ENCODE results near the gene KBTBD2.
"Not testable (repeated sequence)": the region's sequence is repeated elsewhere in the genome, so short reads cannot be mapped to it uniquely, and the experiment has no call there.

Gene KBTBD2

GRCh38 chr7:32905175-32905662 lies 13.7 kb upstream of the KBTBD2 start:
- TF ChIP-seq CTCF (conservative IDR thresholded peaks at IDR 0.05) (no peak), ZFX (IDR thresholded peaks at IDR 0.05) (no peak)
- H3K27ac ChIP-seq = no peak overlapping the region

GRCh38 chr7:32901629-32902028 lies 10.1 kb upstream of the KBTBD2 start:
- H3K27ac ChIP-seq = no peak overlapping the region
- TF ChIP-seq ZFX (IDR thresholded peaks at IDR 0.05) (no peak), CTCF (conservative IDR thresholded peaks at IDR 0.05) (no peak)

GRCh38 chr7:32900433-32900995 lies 9.0 kb upstream of the KBTBD2 start:
- TF ChIP-seq CTCF (conservative IDR thresholded peaks at IDR 0.05) (no peak), ZFX (IDR thresholded peaks at IDR 0.05) (no peak)
- H3K27ac ChIP-seq = no peak overlapping the region

DNA sequence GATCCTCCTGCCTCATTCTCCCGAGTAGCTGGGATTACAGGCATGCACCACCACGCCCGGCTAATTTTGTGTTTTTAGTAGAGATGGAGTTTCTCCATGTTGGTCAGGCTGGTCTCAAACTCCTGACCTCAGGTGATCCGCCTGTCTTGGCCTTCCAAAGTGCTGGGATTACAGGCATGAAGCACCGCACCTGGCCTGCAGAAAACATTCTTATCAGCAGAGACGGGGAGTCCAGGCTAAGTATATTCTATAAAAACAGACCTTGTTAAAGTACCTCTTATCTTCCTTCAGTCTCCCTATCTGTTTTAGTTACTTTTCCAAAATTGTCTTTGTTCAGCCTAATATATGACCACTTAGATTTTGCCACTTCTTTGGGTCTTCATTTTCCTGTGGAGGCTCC lies 5.8 kb upstream of the KBTBD2 start:
- not testable (repeated sequence) for H3K27ac ChIP-seq

DNA sequence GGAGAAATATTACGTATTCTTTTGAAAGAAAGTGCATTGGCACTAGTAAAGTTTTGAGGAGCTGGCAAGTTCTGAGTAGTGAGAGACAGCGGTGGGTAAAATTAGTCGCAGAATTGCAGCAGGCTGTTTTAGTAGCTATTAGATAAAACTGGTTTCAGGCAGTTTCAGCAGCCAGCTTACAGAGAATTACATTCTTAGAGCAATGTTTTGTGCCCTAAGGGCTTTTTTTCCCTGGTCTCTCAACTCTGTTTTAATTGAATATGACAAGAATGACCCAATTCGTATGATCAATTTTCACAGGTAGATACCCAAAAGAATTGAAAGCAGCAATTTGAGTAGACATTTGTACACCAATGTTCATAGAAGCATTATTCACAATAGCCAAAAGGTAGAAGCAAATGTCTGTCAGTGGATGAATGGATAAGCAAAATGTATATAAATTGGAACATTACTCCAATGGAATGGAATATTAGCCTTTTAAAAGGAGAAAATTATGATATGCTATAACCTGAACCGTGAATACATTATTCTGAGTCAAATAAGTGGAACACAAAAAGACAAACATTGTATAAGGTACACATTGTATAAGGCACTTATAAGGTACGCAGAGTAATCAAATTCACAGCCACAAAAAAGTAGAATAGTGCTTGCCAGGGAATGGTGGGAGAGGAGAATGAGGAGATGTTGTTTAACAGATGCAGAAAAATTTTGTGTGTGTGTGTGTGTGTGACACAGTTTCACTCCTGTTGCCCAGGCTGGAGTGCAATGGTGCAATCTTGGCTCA lies 5.2 kb upstream of the KBTBD2 start:
- TF ChIP-seq CTCF (conservative IDR thresholded peaks at IDR 0.05) (no peak), ZFX (IDR thresholded peaks at IDR 0.05) (no peak)
- no peak overlapping the region for H3K27ac ChIP-seq

DNA sequence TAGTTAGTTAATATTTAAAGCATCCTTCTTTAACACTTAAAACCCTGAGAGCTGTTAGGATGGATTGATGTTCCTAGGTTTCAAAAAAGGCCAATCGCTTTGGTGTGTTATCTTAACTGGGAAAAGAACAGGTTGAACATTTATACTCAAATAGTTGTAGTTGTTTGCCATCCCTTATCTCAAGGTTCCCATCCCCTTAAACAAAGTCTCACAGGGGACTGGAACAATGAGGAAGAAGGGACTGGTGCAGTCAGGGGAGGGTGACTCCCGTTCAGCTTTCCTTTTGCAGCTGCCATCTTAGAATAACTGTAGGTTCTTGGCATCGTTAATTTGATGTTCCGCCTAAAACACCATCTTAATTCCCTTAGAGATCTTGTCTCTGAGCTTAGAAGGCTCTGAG lies 2.6 kb upstream of the KBTBD2 start:
- no peak overlapping the region for H3K27ac ChIP-seq
- TF ChIP-seq ZFX (IDR thresholded peaks at IDR 0.05) (no peak), CTCF (conservative IDR thresholded peaks at IDR 0.05) (no peak)

DNA sequence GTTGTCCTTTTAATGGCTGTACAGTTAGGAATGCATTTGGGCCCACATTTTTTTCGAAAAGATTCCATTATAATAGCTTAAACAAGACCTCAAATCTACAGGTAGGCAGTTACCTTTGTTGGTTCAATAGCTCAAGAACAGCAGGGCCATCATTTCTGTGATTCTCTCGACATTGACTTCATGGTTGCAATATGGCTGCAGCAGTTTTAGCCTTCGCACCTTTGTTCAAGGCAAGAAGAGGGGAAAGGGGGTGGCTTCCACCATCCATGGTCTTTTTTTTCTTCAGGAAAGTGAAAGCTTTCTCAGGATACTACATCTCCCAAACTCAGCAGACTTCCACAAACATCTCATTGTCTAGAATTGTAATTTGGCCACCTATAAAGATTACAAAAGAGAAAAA lies 2.2 kb upstream of the KBTBD2 start:
- no peak overlapping the region for H3K27ac ChIP-seq
- TF ChIP-seq CTCF (conservative IDR thresholded peaks at IDR 0.05) (no peak), ZFX (IDR thresholded peaks at IDR 0.05) (no peak)

- TF ChIP-seq ZFX (IDR thresholded peaks at IDR 0.05) (no peak), CTCF (conservative IDR thresholded peaks at IDR 0.05) (no peak)
- H3K27ac ChIP-seq = peak overlapping the region; percentile 90; the same call in 1 of the 2 replicates
Observed at GRCh38 chr7:32893207-32893524, 1.6 kb upstream of the KBTBD2 start.
